Activated T-helper 2 cell treated with anti-CD3 and anti-CD28 coated beads, Interferon-gamma antibody, Interleukin-2, Interleukin-4, amounts not matched to agents 10 μg/mL and 5 μg/mL and 100 μg/mL, durations not matched to agents 14 hours and 24 hours and 36 hours (primary cell): ENCODE results near the gene ZBED5. TPM values are rescaled to one million over a fixed set of nuclear protein-coding genes. Genes with fewer than 3 reads are reported as not detected.
"Not testable (repeated sequence)": the region's sequence is repeated elsewhere in the genome, so short reads cannot be mapped to it uniquely, and the experiment has no call there.

ENCODE experiments used
- DNase-seq: peaks from one replicate; pipeline ENCODE4 v3.0.0; 2021; ENCODE audit warnings: low spot score
- H3K27ac Mint-ChIP-seq: one replicate; pipeline ENCODE4 v1.8.0; 2021; ENCODE audit warnings: mixed read lengths
- H3K27me3 Mint-ChIP-seq: one replicate; pipeline ENCODE4 v1.8.0; 2021; ENCODE audit warnings: low read depth, mixed read lengths
- H3K36me3 Mint-ChIP-seq: one replicate; pipeline ENCODE4 v1.8.0; 2021; ENCODE audit warnings: low read depth, mixed read lengths
- H3K4me1 Mint-ChIP-seq: one replicate; pipeline ENCODE4 v1.8.0; 2021; ENCODE audit warnings: low read depth, mixed read lengths
- H3K4me3 Mint-ChIP-seq: one replicate; pipeline ENCODE4 v1.8.0; 2021; ENCODE audit warnings: low read depth, mild to moderate bottlenecking, moderate library complexity, mixed read lengths
- H3K9me3 Mint-ChIP-seq: one replicate; pipeline ENCODE4 v1.8.0; 2021; ENCODE audit warnings: mixed read lengths
- intact Hi-C: fragments of 100-400 bp; cut with micrococcal nuclease; formaldehyde crosslinking; loops from one replicate; pipeline ENCODE4 v1.15.1; 2023
- total RNA-seq: library from RNA; stranded (reverse); gene quantifications from 2 replicates; pipeline ENCODE4 v1.2.3, GENCODE V29; 2022

The ZBED5 gene
- total RNA-seq, 1 donor from 2014 or later = 39.2 TPM

GRCh38 chr11:10846660-10847059 lies 11.2 kb downstream of the ZBED5 start:
- no peak for DNase-seq
- H3K4me3 Mint-ChIP-seq = no peak overlapping the region
- no peak overlapping the region for H3K27ac Mint-ChIP-seq
- H3K9me3 Mint-ChIP-seq = no peaks in the 10 kb centered on the region
- H3K27me3 Mint-ChIP-seq = no peaks in the 10 kb centered on the region
- intact Hi-C loops = no loop called here
- no peaks in the 10 kb centered on the region for H3K4me1 Mint-ChIP-seq
- H3K36me3 Mint-ChIP-seq = peaks cover 28% of the 10 kb centered on the region

DNA sequence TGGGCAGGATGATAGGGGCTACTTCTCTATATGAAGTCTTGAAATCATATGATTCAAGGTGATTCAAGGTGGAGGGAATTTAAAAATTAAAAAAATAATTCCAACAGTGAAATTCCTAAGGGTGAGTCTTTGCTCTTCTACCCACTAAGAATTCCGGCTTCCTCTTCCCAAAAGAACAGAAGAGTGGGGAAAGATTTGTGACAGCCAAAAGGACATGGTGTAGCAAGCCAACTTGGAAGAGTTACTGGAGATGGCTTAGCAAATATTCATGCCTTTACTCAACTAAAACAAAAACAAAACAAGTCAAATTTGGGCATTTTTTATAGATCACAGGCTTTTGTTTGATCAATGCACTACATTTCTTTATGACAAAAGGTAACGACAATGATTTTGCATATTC lies 12.3 kb downstream of the ZBED5 start:
- Mint-ChIP-seq H3K4me3 (no peak overlapping the region), H3K36me3 (peaks cover 22% of the 10 kb centered on the region), H3K9me3 (no peaks in the 10 kb centered on the region), H3K4me1 (no peaks in the 10 kb centered on the region), H3K27me3 (no peaks in the 10 kb centered on the region), H3K27ac (no peak overlapping the region)
- no peak for DNase-seq
- intact Hi-C loops = no loop called here

DNA sequence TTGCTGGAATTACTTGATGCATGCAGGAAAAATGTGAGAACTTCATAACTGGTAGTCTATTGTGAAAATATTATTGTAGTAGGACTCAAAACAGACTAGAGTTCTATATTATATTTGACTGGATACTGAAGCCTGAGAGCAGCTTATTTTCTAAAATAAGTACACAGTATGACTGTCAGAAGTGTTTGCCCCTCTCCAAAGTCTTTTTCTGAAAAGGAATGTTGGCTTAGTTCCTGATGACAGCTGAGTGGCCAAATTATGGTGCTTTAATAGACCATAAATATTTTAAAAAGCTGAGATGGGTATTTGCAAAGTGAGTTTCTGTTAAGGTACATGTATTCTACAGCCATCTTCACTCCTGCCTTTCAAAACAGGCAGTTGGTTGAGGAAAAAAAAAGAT lies 13.1 kb downstream of the ZBED5 start:
- H3K36me3 Mint-ChIP-seq = peaks cover 21% of the 10 kb centered on the region
- H3K27me3 Mint-ChIP-seq = no peaks in the 10 kb centered on the region
- intact Hi-C loops = no loop called here
- H3K4me3 Mint-ChIP-seq = no peak overlapping the region
- no peak overlapping the region for H3K27ac Mint-ChIP-seq
- no peaks in the 10 kb centered on the region for H3K9me3 Mint-ChIP-seq
- no peak for DNase-seq
- H3K4me1 Mint-ChIP-seq = no peaks in the 10 kb centered on the region

DNA sequence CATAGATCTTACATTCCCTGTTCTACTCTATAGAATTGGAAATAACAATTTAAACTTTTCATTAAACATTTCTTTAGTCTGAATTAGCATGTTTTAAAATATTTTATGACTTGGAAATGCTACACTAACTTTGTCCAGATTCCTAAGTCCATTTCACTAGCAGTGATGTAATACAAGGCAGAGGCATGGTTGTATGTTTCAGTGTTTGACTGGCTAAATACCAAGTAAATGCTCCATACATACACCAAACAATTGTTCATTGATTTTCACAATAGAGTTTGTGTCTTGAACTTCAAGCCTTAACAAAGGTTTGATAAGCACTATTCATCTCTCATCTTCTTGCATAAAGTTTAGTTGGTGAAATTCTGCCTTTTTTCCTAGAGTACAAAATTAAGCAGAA lies 13.5 kb downstream of the ZBED5 start:
- H3K4me3 Mint-ChIP-seq = no peak overlapping the region

GRCh38 chr11:10838881-10839280 lies 19.0 kb downstream of the ZBED5 start:
- intact Hi-C loops = no loop called here
- H3K9me3 Mint-ChIP-seq = no peaks in the 10 kb centered on the region
- H3K4me1 Mint-ChIP-seq = peaks cover 8% of the 10 kb centered on the region

More for the DNA sequence above, 13.5 kb downstream of the ZBED5 start:
- Mint-ChIP-seq H3K27me3 (no peaks in the 10 kb centered on the region), H3K9me3 (no peaks in the 10 kb centered on the region), H3K36me3 (peaks cover 16% of the 10 kb centered on the region), H3K4me1 (no peaks in the 10 kb centered on the region), H3K27ac (no peak overlapping the region)
- no peak for DNase-seq
- intact Hi-C loops = no loop called here

GRCh38 chr11:10838083-10838482 lies 19.8 kb downstream of the ZBED5 start:
- intact Hi-C loops = no loop called here
- Mint-ChIP-seq H3K36me3 (peaks cover 5% of the 10 kb centered on the region), H3K4me1 (peaks cover 8% of the 10 kb centered on the region), H3K27me3 (no peaks in the 10 kb centered on the region), H3K9me3 (no peaks in the 10 kb centered on the region), H3K27ac (no peak overlapping the region), H3K4me3 (no peak overlapping the region)
- DNase-seq = no peak

More at GRCh38 chr11:10838881-10839280, 19.0 kb downstream of the ZBED5 start:
- peaks cover 5% of the 10 kb centered on the region for H3K36me3 Mint-ChIP-seq
- no peak for DNase-seq
- no peak overlapping the region for H3K4me3 Mint-ChIP-seq
- H3K27me3 Mint-ChIP-seq = no peaks in the 10 kb centered on the region
- no peak overlapping the region for H3K27ac Mint-ChIP-seq

DNA sequence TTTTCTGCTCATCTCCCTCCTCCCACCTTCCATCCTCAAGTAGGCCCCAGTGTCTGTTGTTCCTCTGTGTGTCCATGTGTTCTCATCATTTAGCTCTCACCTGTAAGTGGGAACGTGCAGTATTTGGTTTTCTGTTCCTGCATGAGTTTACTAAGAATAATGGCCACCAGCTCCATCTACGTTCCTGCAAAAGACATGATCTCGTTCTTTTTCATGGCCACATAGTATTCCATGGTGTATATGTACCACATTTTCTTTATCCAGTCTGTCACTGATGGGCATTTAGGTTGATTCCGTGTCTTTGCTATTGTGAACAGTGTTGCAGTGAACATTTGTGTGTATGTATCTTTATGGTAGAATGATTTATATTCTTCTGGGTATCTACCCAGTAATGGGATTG lies 21.0 kb downstream of the ZBED5 start:
- H3K27me3 Mint-ChIP-seq, H3K4me1 Mint-ChIP-seq, H3K4me3 Mint-ChIP-seq, H3K36me3 Mint-ChIP-seq, H3K27ac Mint-ChIP-seq, H3K9me3 Mint-ChIP-seq, DNase-seq, intact Hi-C loops: not testable (repeated sequence)

DNA sequence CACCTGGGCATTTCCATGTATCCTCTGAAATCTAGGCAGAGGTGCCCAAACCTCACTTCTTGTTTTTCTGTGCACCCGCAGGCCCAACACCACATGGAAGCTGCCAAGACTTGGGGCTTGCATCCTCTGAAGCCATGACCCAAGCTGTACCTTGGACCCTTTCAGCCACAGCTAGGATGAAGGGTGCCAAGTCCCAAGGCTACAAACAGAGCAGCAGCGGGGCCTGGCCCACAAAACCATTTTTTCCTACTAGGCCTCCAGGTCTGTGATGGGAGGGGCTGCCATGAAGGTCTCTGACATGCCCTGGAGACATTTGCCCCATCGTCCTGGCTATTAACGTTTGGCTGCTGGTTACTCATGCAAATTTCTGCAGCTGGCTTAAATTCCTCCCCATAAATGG lies 28.7 kb downstream of the ZBED5 start:
- intact Hi-C loops = no loop called here
- no peaks in the 10 kb centered on the region for H3K27me3 Mint-ChIP-seq
- H3K36me3 Mint-ChIP-seq = peaks cover 8% of the 10 kb centered on the region
- no peaks in the 10 kb centered on the region for H3K9me3 Mint-ChIP-seq
- DNase-seq = no peak
- H3K4me1 Mint-ChIP-seq = peaks cover 7% of the 10 kb centered on the region
- H3K27ac Mint-ChIP-seq = no peak overlapping the region
- H3K4me3 Mint-ChIP-seq = no peak overlapping the region

DNA sequence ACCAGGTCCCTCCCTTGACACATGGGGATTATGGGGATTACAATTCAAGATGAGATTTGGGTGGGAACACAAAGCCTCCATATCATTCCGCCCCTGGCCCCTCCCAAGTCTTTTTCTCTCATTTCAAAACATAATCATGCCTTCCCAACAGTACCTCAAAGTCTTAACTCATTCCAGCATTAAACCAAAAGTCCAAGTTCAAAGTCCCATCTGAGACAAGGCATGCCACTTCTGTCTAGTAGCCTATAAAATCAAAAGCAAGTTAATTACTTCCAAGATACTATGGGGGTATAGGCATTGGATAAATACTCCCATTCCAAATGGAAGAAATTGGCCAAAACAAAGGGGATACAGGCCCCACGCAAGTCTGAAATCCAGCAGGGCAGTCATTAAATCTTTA lies 29.5 kb downstream of the ZBED5 start:
- Mint-ChIP-seq H3K4me1 (peaks cover 7% of the 10 kb centered on the region), H3K36me3 (peaks cover 8% of the 10 kb centered on the region), H3K27me3 (no peaks in the 10 kb centered on the region), H3K27ac (no peak overlapping the region), H3K4me3 (no peak overlapping the region), H3K9me3 (no peaks in the 10 kb centered on the region)
- DNase-seq = no peak
- intact Hi-C loops = no loop called here

DNA sequence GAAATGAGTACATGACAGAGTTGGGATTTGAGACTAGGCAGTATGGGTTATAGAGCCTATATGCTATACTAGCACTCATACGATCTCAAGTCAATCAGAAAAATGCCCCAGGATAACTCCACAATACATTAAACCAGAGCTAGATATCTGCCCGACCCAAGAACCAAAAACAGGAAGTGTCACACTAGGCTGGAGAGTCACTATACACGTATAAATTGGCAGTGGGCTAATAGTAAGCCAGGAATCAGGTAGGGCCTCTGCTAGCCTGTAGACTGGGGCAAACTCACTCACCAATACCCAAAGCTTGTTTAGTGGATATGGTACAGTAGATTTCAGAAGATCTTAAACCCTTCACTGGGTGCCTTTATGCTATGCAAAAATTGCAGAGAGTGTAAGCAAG lies 33.0 kb downstream of the ZBED5 start:
- H3K27ac Mint-ChIP-seq = no peak overlapping the region
- peaks cover 13% of the 10 kb centered on the region for H3K36me3 Mint-ChIP-seq
- H3K27me3 Mint-ChIP-seq = no peaks in the 10 kb centered on the region
- no peak for DNase-seq
- intact Hi-C loops = no loop called here
- no peaks in the 10 kb centered on the region for H3K9me3 Mint-ChIP-seq
- no peak overlapping the region for H3K4me3 Mint-ChIP-seq
- peaks cover 10% of the 10 kb centered on the region for H3K4me1 Mint-ChIP-seq

- H3K27me3 Mint-ChIP-seq = no peaks in the 10 kb centered on the region
- peaks cover 10% of the 10 kb centered on the region for H3K4me1 Mint-ChIP-seq
- DNase-seq = no peak
- H3K27ac Mint-ChIP-seq = peak overlapping the region; percentile 54
- intact Hi-C loops = no loop called here
- H3K4me3 Mint-ChIP-seq = peak overlapping the region; percentile 23
- no peaks in the 10 kb centered on the region for H3K9me3 Mint-ChIP-seq
- H3K36me3 Mint-ChIP-seq = peaks cover 13% of the 10 kb centered on the region
Observed at GRCh38 chr11:10823152-10823579, 34.7 kb downstream of the ZBED5 start.

DNA sequence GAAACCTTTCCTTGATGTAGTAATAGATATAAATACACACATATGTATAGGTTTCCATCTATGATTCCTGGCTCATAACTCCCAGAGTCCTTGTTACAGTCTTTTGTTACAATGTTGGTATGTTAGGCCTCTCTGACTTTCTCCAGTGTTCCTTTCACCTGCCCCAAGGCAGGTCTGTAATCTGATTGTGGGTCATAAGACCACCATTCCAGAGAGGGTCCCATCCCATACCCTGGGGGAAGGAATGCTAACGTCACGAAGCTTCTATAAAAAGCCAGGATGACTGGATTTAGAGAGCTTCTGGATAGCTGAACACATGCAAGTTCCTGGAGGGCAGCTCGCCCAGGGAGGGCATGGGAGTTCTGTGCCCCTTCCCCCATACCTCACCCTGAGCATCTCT lies 35.4 kb downstream of the ZBED5 start:
- Mint-ChIP-seq H3K4me1 (peaks cover 10% of the 10 kb centered on the region), H3K36me3 (peaks cover 13% of the 10 kb centered on the region)
- DNase-seq, intact Hi-C loops, H3K27me3 Mint-ChIP-seq, H3K9me3 Mint-ChIP-seq, H3K4me3 Mint-ChIP-seq, H3K27ac Mint-ChIP-seq: not testable (repeated sequence)

DNA sequence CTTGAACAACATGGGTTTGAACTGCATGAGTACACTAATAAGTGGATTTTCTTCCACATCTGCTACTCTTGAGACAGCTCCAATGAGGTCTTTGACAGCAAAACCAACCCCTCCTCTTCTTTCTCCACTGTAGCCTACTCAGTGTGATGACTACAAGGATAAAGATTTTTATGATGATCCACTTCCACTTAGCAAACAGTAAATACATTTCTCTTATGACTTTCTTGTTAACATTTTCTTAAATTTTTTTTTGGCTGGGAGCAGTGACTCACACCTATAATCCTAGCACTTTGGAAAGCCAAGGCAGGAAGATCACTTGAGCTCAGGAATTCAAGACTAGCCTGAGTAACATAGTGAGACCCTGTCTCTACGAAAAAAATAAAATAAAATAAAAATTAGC lies 39.3 kb downstream of the ZBED5 start:
- H3K4me1 Mint-ChIP-seq = peaks cover 10% of the 10 kb centered on the region
- no peak overlapping the region for H3K27ac Mint-ChIP-seq
- no peak for DNase-seq
- peaks cover 6% of the 10 kb centered on the region for H3K36me3 Mint-ChIP-seq
- no peaks in the 10 kb centered on the region for H3K9me3 Mint-ChIP-seq
- H3K27me3 Mint-ChIP-seq = peaks cover 6% of the 10 kb centered on the region
- intact Hi-C loops = no loop called here
- H3K4me3 Mint-ChIP-seq = no peak overlapping the region

GRCh38 chr11:10813945-10814344 lies 43.9 kb downstream of the ZBED5 start:
- Mint-ChIP-seq H3K27me3 (peaks cover 8% of the 10 kb centered on the region), H3K36me3 (no peaks in the 10 kb centered on the region), H3K9me3 (no peaks in the 10 kb centered on the region), H3K27ac (no peak overlapping the region), H3K4me3 (no peak overlapping the region), H3K4me1 (peaks cover 16% of the 10 kb centered on the region)
- intact Hi-C loops = no loop called here
- DNase-seq = no peak
